IMR-90 (cell line): ENCODE data around the gene CDK5RAP2. TPM values are rescaled to one million over a fixed set of nuclear protein-coding genes. Genes with fewer than 3 reads are reported as not detected.

Source experiments
- ATAC-seq: fragments of 200-7000 bp; cut with Tn5 transposase; 2 replicates; pipeline ENCODE4 v1.9.1; 2020; ENCODE audit warnings: low read depth, mild to moderate bottlenecking, moderate library complexity
- BruUV-seq: library from RNA; stranded (reverse); fragments of 400-500 nt; replicated peaks from 2 replicates; lab custom pipeline; 2021; lab: Mats Ljungman, UMichigan
- CTCF ChIA-PET: fragments of 300-600 bp; formaldehyde crosslinking; extraction: SDS; loops from one replicate; lab custom pipeline; 2021; ENCODE audit warnings: antibody characterized with exemption; lab: Yijun Ruan, JAX
- POLR2A ChIA-PET: fragments of 300-600 bp; sonication (Branson Sonifier 250); formaldehyde crosslinking; loops from one replicate; lab custom pipeline; 2022; ENCODE audit warnings: antibody characterized with exemption; ENCODE audit not compliant: unreplicated experiment; lab: Charles Lee
- DNase-seq: peaks from one replicate; pipeline ENCODE4 v3.0.0; 2013
- H2AFZ ChIP-seq: replicated peaks from 2 replicates; pipeline ENCODE3; 2013; ENCODE audit warnings: low read length, mild to moderate bottlenecking; ENCODE audit not compliant: poor library complexity
- H2AK5ac ChIP-seq: 2 replicates; pipeline ENCODE4 v1.6.1; 2013; ENCODE audit warnings: low read depth, low read length, inconsistent platforms
- H2AK9ac ChIP-seq: replicated peaks from 2 replicates; pipeline ENCODE3; 2013; ENCODE audit warnings: mild to moderate bottlenecking, low read depth, low read length, moderate library complexity; ENCODE audit not compliant: poor library complexity
- H2BK120ac ChIP-seq: 2 replicates; pipeline ENCODE4 v1.6.1; 2013; ENCODE audit warnings: low read depth, low read length, inconsistent platforms
- H2BK15ac ChIP-seq: 3 replicates; pipeline ENCODE4 v1.6.1; 2013; ENCODE audit warnings: low read depth, low read length, inconsistent platforms
- H2BK20ac ChIP-seq: 2 replicates; pipeline ENCODE4 v1.6.1; 2013; ENCODE audit warnings: low read depth, mild to moderate bottlenecking, inconsistent platforms, low read length, moderate library complexity
- H2BK5ac ChIP-seq: 2 replicates; pipeline ENCODE4 v1.6.1; 2013; ENCODE audit warnings: mild to moderate bottlenecking, low read depth, low read length, inconsistent platforms; ENCODE audit not compliant: poor library complexity, severe bottlenecking
- H3K14ac ChIP-seq: replicated peaks from 2 replicates; pipeline ENCODE4 v1.6.1; 2013; ENCODE audit warnings: low read depth, low read length, inconsistent platforms
- H3K18ac ChIP-seq: 2 replicates; pipeline ENCODE4 v1.6.1; 2013; ENCODE audit warnings: low read depth, low read length, control low read depth
- H3K23ac ChIP-seq: 2 replicates; pipeline ENCODE4 v1.6.1; 2013; ENCODE audit warnings: low read depth, low read length, inconsistent platforms
- H3K27ac ChIP-seq: 2 replicates; pipeline ENCODE4 v1.5.1; 2013; ENCODE audit warnings: mild to moderate bottlenecking, control low read depth, low read length; ENCODE audit not compliant: insufficient read depth
- H3K27me3 ChIP-seq: 2 replicates; pipeline ENCODE4 v1.6.1; 2013; ENCODE audit warnings: low read length; ENCODE audit not compliant: control insufficient read depth, insufficient read depth
- H3K36me3 ChIP-seq: 2 replicates; pipeline ENCODE4 v1.6.1; 2013; ENCODE audit warnings: low read length, mixed read lengths; ENCODE audit not compliant: control insufficient read depth, insufficient read depth
- H3K4ac ChIP-seq: 2 replicates; pipeline ENCODE4 v1.6.1; 2013; ENCODE audit warnings: low read depth, low read length, inconsistent platforms
- H3K4me1 ChIP-seq: 2 replicates; pipeline ENCODE4 v1.6.1; 2013; ENCODE audit warnings: low read length, mixed read lengths; ENCODE audit not compliant: control insufficient read depth, insufficient read depth
- H3K4me2 ChIP-seq: 2 replicates; pipeline ENCODE4 v1.6.1; 2013; ENCODE audit warnings: low read depth, mild to moderate bottlenecking, control low read depth, low read length, moderate library complexity
- H3K4me3 ChIP-seq: 2 replicates; pipeline ENCODE4 v1.5.1; 2013; ENCODE audit warnings: low read depth, mild to moderate bottlenecking, control low read depth, low read length, moderate library complexity; ENCODE audit not compliant: insufficient read depth
- H3K56ac ChIP-seq: 2 replicates; pipeline ENCODE4 v1.6.1; 2013; ENCODE audit warnings: low read length, inconsistent platforms; ENCODE audit not compliant: insufficient read depth; ENCODE audit errors: extremely low read depth
- H3K79me1 ChIP-seq, 2 experiments: 2 replicates each; pipeline ENCODE4 v1.6.1; 2013; ENCODE audit warnings: low read length in 2 of 2, inconsistent platforms in 1 of 2, low read depth in 1 of 2
- H3K9ac ChIP-seq: 2 replicates; pipeline ENCODE4 v1.6.1; 2013; ENCODE audit warnings: low read depth, low read length, control low read depth
- H3K9me1 ChIP-seq: 2 replicates; pipeline ENCODE4 v1.6.1; 2013; ENCODE audit warnings: low read length, inconsistent platforms; ENCODE audit not compliant: insufficient read depth
- H3K9me3 ChIP-seq: 2 replicates; pipeline ENCODE4 v1.6.1; 2013; ENCODE audit warnings: low read length; ENCODE audit not compliant: control insufficient read depth, insufficient read depth
- H4K20me1 ChIP-seq: 2 replicates; pipeline ENCODE4 v1.6.1; 2013; ENCODE audit warnings: low read length, inconsistent platforms; ENCODE audit not compliant: insufficient read depth
- H4K5ac ChIP-seq: 2 replicates; pipeline ENCODE4 v1.6.1; 2013; ENCODE audit warnings: mild to moderate bottlenecking, low read depth, low read length, control low read depth
- H4K8ac ChIP-seq, 2 experiments: 2 replicates each; pipeline ENCODE4 v1.6.1; 2013; ENCODE audit warnings: low read depth in 2 of 2, low read length in 2 of 2, control low read depth in 1 of 2, inconsistent platforms in 1 of 2
- H4K91ac ChIP-seq: 2 replicates; pipeline ENCODE4 v1.6.1; 2013; ENCODE audit warnings: low read depth, low read length, inconsistent platforms; ENCODE audit not compliant: insufficient read depth
- BHLHE40 ChIP-seq: fragments of 150-350 bp; IDR thresholded peaks from 2 replicates; pipeline ENCODE4 v1.6.1; 2016; ENCODE audit warnings: mild to moderate bottlenecking, low read depth, low read length
- CEBPB ChIP-seq: IDR thresholded peaks from 2 replicates; pipeline ENCODE4 v1.6.1; 2012; ENCODE audit warnings: low read depth, low read length, improper control_type of control experiment
- CHD1 ChIP-seq: IDR thresholded peaks from 2 replicates; pipeline ENCODE4 v1.6.1; 2012; ENCODE audit warnings: low read depth, low read length, improper control_type of control experiment
- FOS ChIP-seq: fragments of 150-350 bp; IDR thresholded peaks from 2 replicates; pipeline ENCODE4 v1.6.1; 2016; ENCODE audit warnings: low read depth, low read length
- MAZ ChIP-seq: IDR thresholded peaks from 2 replicates; pipeline ENCODE4 v1.6.1; 2012; ENCODE audit warnings: low read depth, mild to moderate bottlenecking, low read length, improper control_type of control experiment, moderate library complexity, borderline replicate concordance
- MXI1 ChIP-seq: IDR thresholded peaks from 2 replicates; pipeline ENCODE4 v1.6.1; 2012; ENCODE audit warnings: low read depth, mild to moderate bottlenecking, low read length, moderate library complexity, borderline replicate concordance
- NFE2L2 ChIP-seq: fragments of 150-350 bp; IDR thresholded peaks from 2 replicates; pipeline ENCODE4 v1.6.1; 2016; ENCODE audit warnings: low read depth, mild to moderate bottlenecking, low read length
- RAD21 ChIP-seq: IDR thresholded peaks from 2 replicates; pipeline ENCODE4 v1.6.1; 2012; ENCODE audit warnings: low read length, improper control_type of control experiment
- RFX5 ChIP-seq: IDR thresholded peaks from 2 replicates; pipeline ENCODE4 v1.8.0; 2012; ENCODE audit warnings: low read depth, mild to moderate bottlenecking, low read length, moderate library complexity
- WGBS, 2 experiments: methylation state at CpG; one replicate each; pipeline versions ENCODE4 v1.1.5 to v1.1.7; 2013; ENCODE audit warnings: missing lambda C conversion rate in 2 of 2; ENCODE audit not compliant: insufficient read length in 1 of 2; ENCODE audit errors: extremely low coverage in 2 of 2; 5-methylcytosine and 5-hydroxymethylcytosine counted together
- dilution Hi-C: fragments of 300-500 bp; cut with HindIII; formaldehyde crosslinking; loops from one replicate; pipeline ENCODE4 v1.14.3; 2018; ENCODE audit warnings: low sequenced_read_pairs; ENCODE audit not compliant: unreplicated experiment
- in situ Hi-C: fragments of 300-500 bp; cut with MboI; formaldehyde crosslinking; loops from 3 replicates; pipeline ENCODE4 v1.14.3; 2019; ENCODE audit warnings: low sequenced_read_pairs, inconsistent platforms, mixed read lengths
- intact Hi-C: fragments of 100-400 bp; cut with micrococcal nuclease; formaldehyde crosslinking; loops from 2 replicates; pipeline ENCODE4 v1.10.0; 2022
- polyA plus RNA-seq, 3 experiments: library from polyadenylated mRNA; depleted of rRNA; stranded (reverse); fragments of >200 nt; gene quantifications; 2 replicates each; pipeline ENCODE4 v1.2.3, GENCODE V29; 2012; ENCODE audit warnings: low replicate concordance in 1 of 3
- total RNA-seq: library from RNA; depleted of rRNA; stranded (reverse); fragments of >200 nt; gene quantifications from 2 replicates; pipeline ENCODE4 v1.2.3, GENCODE V29; 2012
- TF ChIP-seq, protein P1 (sequence below): fragments of 150-350 bp; IDR thresholded peaks from 2 replicates; pipeline ENCODE4 v1.6.1; 2016; ENCODE audit warnings: low read depth, mild to moderate bottlenecking, low read length, moderate library complexity, borderline replicate concordance

CDK5RAP2 gene
- total and polyA plus RNA-seq, 2 of the 4 experiments (the other 2 are of a cell fraction) = 29.5 to 31.7 TPM

DNA sequence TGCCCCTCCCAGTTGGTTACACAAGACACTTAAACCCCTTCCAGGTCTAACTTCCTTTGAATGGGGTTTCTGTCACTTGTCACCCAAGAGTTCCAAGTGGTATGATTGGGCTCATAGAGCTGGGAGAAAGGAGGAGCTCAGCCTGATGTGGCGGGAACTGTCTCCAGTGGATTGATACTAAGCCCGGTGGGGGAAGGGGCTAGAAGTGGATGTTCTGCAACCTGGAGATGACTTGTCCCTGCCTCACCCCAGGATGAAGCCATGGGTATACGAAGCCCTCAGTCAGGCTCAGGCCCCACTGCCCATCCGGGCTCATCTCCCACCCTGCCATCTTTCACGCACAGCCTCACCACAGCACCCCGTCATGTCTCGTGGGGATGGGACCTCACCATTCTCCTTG lies 203.9 kb downstream of the CDK5RAP2 start (continued):
- TF ChIP-seq RAD21 (no peak), CEBPB (no peak), NFE2L2 (no peak), BHLHE40 (no peak), RFX5 (no peak)

DNA sequence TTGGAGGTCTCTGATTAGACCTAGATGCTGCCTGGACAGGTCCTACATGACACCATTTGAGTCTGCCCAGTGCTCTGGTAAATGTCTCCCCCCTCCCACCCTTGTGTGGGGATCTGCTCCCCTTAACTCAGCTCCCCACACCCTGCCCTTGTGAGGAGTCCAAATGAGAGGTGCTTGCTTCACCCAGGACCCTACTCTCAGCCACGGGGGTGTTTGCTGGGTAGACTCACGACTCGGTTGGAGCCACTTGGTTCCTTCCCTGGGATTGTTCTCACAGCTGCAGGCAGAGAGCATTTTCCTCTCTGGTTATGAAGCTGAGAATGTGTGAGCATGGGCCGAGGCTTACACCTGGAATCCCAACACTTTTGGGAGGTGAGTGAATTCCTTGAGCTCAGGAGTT lies 204.7 kb downstream of the CDK5RAP2 start:
- H3K9me3 ChIP-seq = no peaks in the 10 kb centered on the region; the same call in 1 of the 2 replicates

More for the DNA sequence above, 204.7 kb downstream of the CDK5RAP2 start:
- Histone ChIP-seq H3K79me1 (no peaks in the 10 kb centered on the region), H4K8ac (no peak overlapping the region), H2AK5ac (no peak overlapping the region), H3K9ac (no peak overlapping the region), H2AFZ (no peak overlapping the region), H4K5ac (no peak overlapping the region), H2AK9ac (no peak overlapping the region), H2BK5ac (no peak overlapping the region), H3K27ac (no peak overlapping the region), H2BK15ac (no peak overlapping the region), H3K4me3 (no peak overlapping the region), H2BK20ac (no peak overlapping the region), H3K18ac (no peak overlapping the region), H3K56ac (no peak overlapping the region), H3K36me3 (no peaks in the 10 kb centered on the region), H3K4ac (no peak overlapping the region), H3K23ac (no peak overlapping the region), H2BK120ac (no peak overlapping the region), H3K27me3 (no peaks in the 10 kb centered on the region; the same call in 1 of the 2 replicates), H3K4me1 (peaks cover 10% of the 10 kb centered on the region), H3K14ac (no peak overlapping the region), H3K4me2 (no peak overlapping the region), H4K91ac (no peak overlapping the region; the same call in 1 of the 2 replicates), H4K20me1 (no peaks in the 10 kb centered on the region), H3K9me1 (peaks cover 6% of the 10 kb centered on the region; the same call in 1 of the 2 replicates)
- BruUV-seq = no TSS peak
- ATAC-seq (no peak), DNase-seq (no peak)
- ChIA-PET POLR2A (no interaction called here), CTCF (interaction anchor here (0.7 kb wide), 1 partner anchor 836 kb away, joined by 3 read pairs; no protein-coding TSS in a partner anchor)
- in situ Hi-C loops = no loop called here
- intact Hi-C loops = no loop called here
- dilution Hi-C loops = no loop called here
- no CpG with 5 or more reads among the region's 4 CpGs for WGBS, 2 experiments
- TF ChIP-seq, protein P1, sequence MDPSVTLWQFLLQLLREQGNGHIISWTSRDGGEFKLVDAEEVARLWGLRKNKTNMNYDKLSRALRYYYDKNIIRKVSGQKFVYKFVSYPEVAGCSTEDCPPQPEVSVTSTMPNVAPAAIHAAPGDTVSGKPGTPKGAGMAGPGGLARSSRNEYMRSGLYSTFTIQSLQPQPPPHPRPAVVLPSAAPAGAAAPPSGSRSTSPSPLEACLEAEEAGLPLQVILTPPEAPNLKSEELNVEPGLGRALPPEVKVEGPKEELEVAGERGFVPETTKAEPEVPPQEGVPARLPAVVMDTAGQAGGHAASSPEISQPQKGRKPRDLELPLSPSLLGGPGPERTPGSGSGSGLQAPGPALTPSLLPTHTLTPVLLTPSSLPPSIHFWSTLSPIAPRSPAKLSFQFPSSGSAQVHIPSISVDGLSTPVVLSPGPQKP = no peak
- TF ChIP-seq NFE2L2 (no peak), CEBPB (no peak), MAZ (no peak), CHD1 (no peak), MXI1 (no peak), FOS (no peak), RFX5 (no peak)
